SK-N-SH (cell line): Measurements from ENCODE around the gene CRTC3. TPM values are rescaled to one million over a fixed set of nuclear protein-coding genes. Genes with fewer than 3 reads are reported as not detected.

Experiments
- CTCF ChIA-PET: fragments of 300-600, 350-600 bp; formaldehyde crosslinking; extraction: SDS; loops from one replicate; lab custom pipeline; 2021; lab: Yijun Ruan, JAX
- POLR2A ChIA-PET: fragments of 350-600 bp; sonication (Branson Sonifier 250); formaldehyde crosslinking; extraction: SDS; loops from one replicate; lab custom pipeline; 2020; ENCODE audit warnings: antibody characterized with exemption, inconsistent platforms; lab: Yijun Ruan, JAX
- DNase-seq: peaks from one replicate; pipeline ENCODE4 v3.0.0; 2012
- H2AFZ ChIP-seq: fragments of 200-600 bp; sonication (generic); 2 replicates; pipeline ENCODE4 v1.8.1; 2016; ENCODE audit warnings: antibody characterized with exemption, mild to moderate bottlenecking, low read depth
- H3F3A ChIP-seq: fragments of 200-600 bp; sonication (generic); replicated peaks from 2 replicates; pipeline ENCODE3; 2016; ENCODE audit warnings: antibody characterized with exemption, mild to moderate bottlenecking; ENCODE audit not compliant: insufficient read depth
- H3K27ac ChIP-seq, 2 experiments: fragments of 200-500 bp in 1 of 2; fragments of 200-600 bp in 1 of 2; sonication (Bioruptor generic) in 1 of 2; sonication (generic), shearing (Covaris generic) in 1 of 2; 2 replicates each; pipeline versions ENCODE4 v1.5.1 to v1.6.1; 2014 to 2016; ENCODE audit warnings: low read depth in 2 of 2, inconsistent platforms in 1 of 2, low read length in 1 of 2, mild to moderate bottlenecking in 1 of 2, mixed read lengths in 1 of 2
- H3K27me3 ChIP-seq: fragments of 200-600 bp; sonication (generic), shearing (Covaris generic); 2 replicates; pipeline ENCODE4 v1.6.1; 2016; ENCODE audit warnings: mixed run types; ENCODE audit not compliant: insufficient read depth
- H3K36me3 ChIP-seq, 2 experiments: fragments of 200-500 bp in 1 of 2; fragments of 200-600 bp in 1 of 2; sonication (Bioruptor generic) in 1 of 2; sonication (generic) in 1 of 2; replicated peaks in 1 of 2; 2 replicates each; pipeline versions ENCODE3 to v1.5.1; 2014 to 2016; ENCODE audit warnings: low read length in 1 of 2, mild to moderate bottlenecking in 1 of 2; ENCODE audit not compliant: insufficient read depth in 2 of 2, control insufficient read depth in 1 of 2
- H3K4me1 ChIP-seq, 2 experiments: fragments of 200-500 bp in 1 of 2; fragments of 200-600 bp in 1 of 2; sonication (Bioruptor generic) in 1 of 2; sonication (generic), shearing (Covaris generic) in 1 of 2; 2 replicates each; pipeline versions ENCODE4 v1.5.1 to v1.6.1; 2014 to 2016; ENCODE audit warnings: low read depth in 1 of 2, low read length in 1 of 2, mixed run types in 1 of 2; ENCODE audit not compliant: insufficient read depth in 2 of 2, control insufficient read depth in 1 of 2
- H3K4me2 ChIP-seq: fragments of 200-600 bp; sonication (generic), shearing (Covaris generic); 2 replicates; pipeline ENCODE4 v1.6.1; 2017; ENCODE audit warnings: mixed run types
- H3K4me3 ChIP-seq, 2 experiments: fragments of 200-500 bp in 1 of 2; fragments of 200-600 bp in 1 of 2; sonication (Bioruptor generic) in 1 of 2; sonication (generic), shearing (Covaris generic) in 1 of 2; 2 replicates each; pipeline versions ENCODE4 v1.5.1 to v1.8.1; 2014 to 2016; ENCODE audit warnings: low read depth in 2 of 2, inconsistent platforms in 1 of 2, low read length in 1 of 2, mild to moderate bottlenecking in 1 of 2, mixed read lengths in 1 of 2, moderate library complexity in 1 of 2
- H3K79me2 ChIP-seq: fragments of 200-600 bp; sonication (generic); 2 replicates; pipeline ENCODE4 v1.8.1; 2017; ENCODE audit warnings: mild to moderate bottlenecking; ENCODE audit not compliant: insufficient read depth
- H3K9ac ChIP-seq: fragments of 200-600 bp; sonication (generic); 2 replicates; pipeline ENCODE4 v1.6.1; 2017; ENCODE audit warnings: mixed run types
- H3K9me2 ChIP-seq: fragments of 200-600 bp; sonication (generic); 2 replicates; pipeline ENCODE4 v1.6.1; 2017; ENCODE audit warnings: mixed run types
- H3K9me3 ChIP-seq: fragments of 200-600 bp; sonication (generic); 2 replicates; pipeline ENCODE4 v1.6.1; 2017; ENCODE audit warnings: mixed run types, mild to moderate bottlenecking, moderate library complexity
- H4K20me1 ChIP-seq: fragments of 200-600 bp; sonication (generic); 2 replicates; pipeline ENCODE4 v1.6.1; 2017; ENCODE audit warnings: mild to moderate bottlenecking, mixed run types; ENCODE audit not compliant: insufficient read depth
- CHD2 ChIP-seq: fragments of 150-350 bp; IDR thresholded peaks from 2 replicates; pipeline ENCODE4 v1.6.1; 2018; ENCODE audit warnings: low read length; ENCODE audit not compliant: partially characterized antibody
- CTCF ChIP-seq: fragments of 200-600 bp; sonication (generic); IDR thresholded peaks from 2 replicates; pipeline ENCODE4 v1.6.1; 2017; ENCODE audit warnings: antibody characterized with exemption, mild to moderate bottlenecking, moderate library complexity
- GABPA ChIP-seq: IDR thresholded peaks from 2 replicates; pipeline ENCODE4 v1.4.0; 2012; ENCODE audit warnings: low read depth, mild to moderate bottlenecking
- JUND ChIP-seq: IDR thresholded peaks from 2 replicates; pipeline ENCODE4 v1.4.0; 2012
- MAX ChIP-seq: IDR thresholded peaks from 2 replicates; pipeline ENCODE4 v1.4.0; 2012; ENCODE audit warnings: low read depth
- MEF2A ChIP-seq: IDR thresholded peaks from 2 replicates; pipeline ENCODE4 v1.4.0; 2012; ENCODE audit warnings: low read depth, borderline replicate concordance
- MXI1 ChIP-seq: IDR thresholded peaks from 2 replicates; pipeline ENCODE4 v1.6.1; 2012; ENCODE audit warnings: mild to moderate bottlenecking, low read depth, low read length, improper control_type of control experiment
- POLR2AphosphoS5 ChIP-seq: IDR thresholded peaks from 2 replicates; pipeline ENCODE4 v1.6.1; 2012; ENCODE audit warnings: low read depth, low read length
- RAD21 ChIP-seq: IDR thresholded peaks from 2 replicates; pipeline ENCODE4 v1.6.1; 2012; ENCODE audit warnings: mild to moderate bottlenecking, low read length
- RXRA ChIP-seq: IDR thresholded peaks from 2 replicates; pipeline ENCODE4 v1.4.0; 2012; ENCODE audit warnings: low read depth, mild to moderate bottlenecking, borderline replicate concordance
- SIN3A ChIP-seq: IDR thresholded peaks from 2 replicates; pipeline ENCODE4 v1.6.1; 2012; ENCODE audit warnings: low read depth, mild to moderate bottlenecking, low read length, moderate library complexity, borderline replicate concordance
- SMC3 ChIP-seq: IDR thresholded peaks from 2 replicates; pipeline ENCODE4 v1.6.1; 2012; ENCODE audit warnings: low read depth, low read length, improper control_type of control experiment
- TAF1 ChIP-seq: IDR thresholded peaks from 2 replicates; pipeline ENCODE4 v1.6.1; 2012; ENCODE audit warnings: low read depth, mild to moderate bottlenecking, low read length, moderate library complexity, borderline replicate concordance
- YY1 ChIP-seq: IDR thresholded peaks from 2 replicates; pipeline ENCODE4 v1.4.0; 2012; ENCODE audit warnings: low read depth, mild to moderate bottlenecking
- ZBTB33 ChIP-seq: IDR thresholded peaks from 2 replicates; pipeline ENCODE4 v1.4.0; 2012; ENCODE audit warnings: low read depth, borderline replicate concordance
- WGBS: methylation state at CpG from one replicate; pipeline ENCODE4 v1.1.6; 2017; ENCODE audit warnings: low lambda C conversion rate; 5-methylcytosine and 5-hydroxymethylcytosine counted together
- polyA plus RNA-seq, 3 experiments: library from polyadenylated mRNA; depleted of rRNA; stranded (reverse); fragments of >200 nt; gene quantifications; 2 replicates each; pipeline ENCODE4 v1.2.3, GENCODE V29; 2012

The CRTC3 gene
- polyA plus RNA-seq, 1 of the 3 experiments (the other 2 are of a cell fraction) = 16.7 TPM

- H3K4me2 ChIP-seq = no peak overlapping the region
- no peaks in the 10 kb centered on the region for H3K9me3 ChIP-seq
- H3K79me2 ChIP-seq = no peaks in the 10 kb centered on the region
- no peak overlapping the region for H2AFZ ChIP-seq
- no peak overlapping the region for H3K27ac ChIP-seq
- CTCF ChIA-PET = no interaction called here
- H3K27me3 ChIP-seq = no peaks in the 10 kb centered on the region
- H3K36me3 ChIP-seq = no peaks in the 10 kb centered on the region
- no peaks in the 10 kb centered on the region for H3F3A ChIP-seq
- DNase-seq = no peak
- no peak overlapping the region for H3K9ac ChIP-seq
- no peaks in the 10 kb centered on the region for H3K9me2 ChIP-seq
- no peaks in the 10 kb centered on the region for H4K20me1 ChIP-seq
- POLR2A ChIA-PET = no interaction called here
- 67% methylated on average over 2 of the region's 2 CpGs for WGBS
- H3K4me1 ChIP-seq = no peaks in the 10 kb centered on the region
- no peak overlapping the region for H3K4me3 ChIP-seq
- no peak for TF ChIP-seq POLR2AphosphoS5
- no peak for TF ChIP-seq YY1
- TF ChIP-seq SIN3A = no peak
- TF ChIP-seq SMC3 = no peak
- no peak for TF ChIP-seq TAF1
- TF ChIP-seq CHD2 = no peak
- no peak for TF ChIP-seq RAD21
- TF ChIP-seq MXI1 = no peak
- no peak for TF ChIP-seq CTCF
- no peak for TF ChIP-seq MAX
- no peak for TF ChIP-seq JUND
Measured at GRCh38 chr15:90690585-90690984, 160.9 kb downstream of the CRTC3 start.

GRCh38 chr15:90691369-90691768 lies 161.6 kb downstream of the CRTC3 start:
- Histone ChIP-seq H3K27me3 (no peaks in the 10 kb centered on the region), H3K4me3 (no peak overlapping the region), H4K20me1 (no peaks in the 10 kb centered on the region), H2AFZ (no peak overlapping the region), H3K9me3 (no peaks in the 10 kb centered on the region), H3K4me2 (no peak overlapping the region), H3K36me3 (no peaks in the 10 kb centered on the region), H3F3A (no peaks in the 10 kb centered on the region), H3K4me1 (no peaks in the 10 kb centered on the region), H3K9ac (no peak overlapping the region), H3K79me2 (no peaks in the 10 kb centered on the region), H3K9me2 (no peaks in the 10 kb centered on the region), H3K27ac (no peak overlapping the region)
- POLR2A ChIA-PET = no interaction called here
- no peak for DNase-seq
- 89% methylated on average over 4 of the region's 4 CpGs for WGBS
- CTCF ChIA-PET = no interaction called here
- TF ChIP-seq MEF2A (no peak), ZBTB33 (no peak), YY1 (no peak), RXRA (no peak), POLR2AphosphoS5 (no peak), GABPA (no peak)
